GM19099 (cell line): ENCODE results near the gene RALGPS1.

ENCODE experiments used
- POLR2A ChIP-seq: IDR thresholded peaks from 3 replicates; pipeline ENCODE4 v1.6.1; 2011; ENCODE audit warnings: low read depth; ENCODE audit not compliant: insufficient read length; ENCODE audit errors: extremely low read depth

Gene RALGPS1

GRCh38 chr9:127056446-127056845 lies 141.9 kb downstream of the RALGPS1 start:
- no peak for TF ChIP-seq POLR2A

- TF ChIP-seq POLR2A = no peak
Measured at GRCh38 chr9:127058011-127058644, 143.5 kb downstream of the RALGPS1 start.

GRCh38 chr9:127058645-127059021 lies 144.1 kb downstream of the RALGPS1 start:
- no peak for TF ChIP-seq POLR2A

GRCh38 chr9:127059030-127059429 lies 144.4 kb downstream of the RALGPS1 start:
- TF ChIP-seq POLR2A = no peak

GRCh38 chr9:127059765-127060361 lies 145.3 kb downstream of the RALGPS1 start:
- TF ChIP-seq POLR2A = no peak

GRCh38 chr9:127061411-127061810 lies 146.8 kb downstream of the RALGPS1 start:
- no peak for TF ChIP-seq POLR2A

GRCh38 chr9:127064335-127064734 lies 149.8 kb downstream of the RALGPS1 start:
- TF ChIP-seq POLR2A = no peak

- TF ChIP-seq POLR2A = no peak
Measured at GRCh38 chr9:127065592-127065991, 151.0 kb downstream of the RALGPS1 start.

- no peak for TF ChIP-seq POLR2A
Measured at GRCh38 chr9:127066060-127066850, 151.7 kb downstream of the RALGPS1 start.

- TF ChIP-seq POLR2A = no peak
Measured at GRCh38 chr9:127066851-127067136, 152.2 kb downstream of the RALGPS1 start.

GRCh38 chr9:127067603-127068220 lies 153.1 kb downstream of the RALGPS1 start:
- no peak for TF ChIP-seq POLR2A

GRCh38 chr9:127074561-127075548 lies 160.3 kb downstream of the RALGPS1 start:
- TF ChIP-seq POLR2A = no peak

- TF ChIP-seq POLR2A = no peak
Measured at GRCh38 chr9:127075624-127076372, 161.2 kb downstream of the RALGPS1 start.

GRCh38 chr9:127076860-127077643 lies 162.5 kb downstream of the RALGPS1 start:
- TF ChIP-seq POLR2A = no peak

- TF ChIP-seq POLR2A = no peak
Measured at GRCh38 chr9:127077644-127077946, 163.0 kb downstream of the RALGPS1 start.
